Vagina (tissue), 2 donors: ENCODE results near the gene DTD1. TPM values are rescaled to one million over a fixed set of nuclear protein-coding genes. Genes with fewer than 3 reads are reported as not detected.

Source experiments
- DNase-seq, 2 donors: peaks; one replicate each; pipeline ENCODE4 v3.0.0-alpha.2; 2017; ENCODE audit errors: extremely low spot score in 2 of 2
- H3K27ac ChIP-seq: fragments of 200-600 bp; sonication (generic); one replicate; pipeline ENCODE4 v1.5.1; 2019
- H3K27me3 ChIP-seq: fragments of 200-600 bp; sonication (generic); one replicate; pipeline ENCODE4 v1.5.1; 2019
- H3K36me3 ChIP-seq, 2 donors: fragments of 200-600 bp; sonication (generic); one replicate each; pipeline ENCODE4 v1.5.1; 2017 to 2019
- H3K4me1 ChIP-seq: fragments of 200-600 bp; sonication (generic); one replicate; pipeline ENCODE4 v1.5.1; 2019
- H3K4me3 ChIP-seq, 2 donors: fragments of 200-600 bp; sonication (generic); 1 replicate in 1 of 2; 2 replicates in 1 of 2; pipeline ENCODE4 v1.5.1; 2016 to 2019
- H3K9me3 ChIP-seq: fragments of 200-600 bp; sonication (generic); one replicate; pipeline ENCODE4 v1.5.1; 2019
- POLR2A ChIP-seq, 2 donors: fragments of 450-650 bp; IDR thresholded peaks; one replicate each; pipeline ENCODE4 v1.6.1; 2017; ENCODE audit warnings: antibody characterized with exemption in 2 of 2, mild to moderate bottlenecking in 2 of 2, moderate library complexity in 2 of 2
- POLR2AphosphoS5 ChIP-seq, 2 donors: sonication (generic); formaldehyde crosslinking; IDR thresholded peaks; one replicate each; pipeline ENCODE4 v1.9.0; 2017; ENCODE audit warnings: antibody characterized with exemption in 2 of 2, mild to moderate bottlenecking in 2 of 2, low read depth in 1 of 2; ENCODE audit not compliant: insufficient read depth in 1 of 2
- intact Hi-C: fragments of 100-400 bp; cut with DNase I; formaldehyde crosslinking; loops from one replicate; pipeline ENCODE4 v1.15.1; 2023
- total RNA-seq: library from RNA; depleted of rRNA; stranded (reverse); fragments of >200 nt; gene quantifications from one replicate; pipeline ENCODE4 v1.2.3, GENCODE V29; 2016
- TF ChIP-seq, protein P1 (sequence below), 3 experiments: fragments of 450-650 bp in 2 of 3; fragments of 200-600 bp in 1 of 3; sonication (generic) in 1 of 3; IDR thresholded peaks; one replicate each; pipeline ENCODE4 v1.5.1; 2017 to 2019; ENCODE audit warnings: antibody characterized with exemption in 3 of 3, mild to moderate bottlenecking in 2 of 3, moderate library complexity in 2 of 3

DTD1 gene
- total RNA-seq, 1 donor from 2014 or later = 24.1 TPM

DNA sequence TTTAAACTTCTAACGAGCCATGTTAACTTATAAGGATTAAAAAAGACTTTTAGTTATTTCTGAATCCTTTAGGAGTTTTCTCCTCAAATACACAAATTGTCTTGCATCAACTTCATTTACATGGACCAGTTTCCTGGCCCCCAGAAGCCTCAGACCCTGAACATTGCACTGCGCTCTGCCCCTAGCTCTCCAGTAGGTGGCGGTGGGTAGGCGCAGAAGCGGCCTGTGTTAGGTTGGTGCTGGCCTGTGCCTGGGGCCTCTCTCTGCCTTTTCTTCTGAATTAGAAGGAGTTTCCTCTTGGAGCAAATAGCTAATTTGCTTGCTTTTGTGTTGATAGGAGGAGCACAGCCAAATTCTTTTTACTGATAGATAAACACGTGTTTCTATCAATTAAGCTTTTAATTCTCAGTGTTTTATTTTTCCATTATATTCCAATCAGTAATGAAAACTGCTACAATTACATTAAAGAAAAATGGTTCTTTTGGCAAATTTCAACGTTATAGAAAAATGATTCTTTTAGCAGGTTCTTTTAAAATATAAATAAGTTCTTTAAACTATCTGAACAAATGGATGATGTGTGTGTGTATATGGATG, 44.4 kb downstream of the DTD1 start:
- Histone ChIP-seq H3K4me3 (no peak overlapping the region), H3K4me1 (no peaks in the 10 kb centered on the region), H3K27me3 (no peaks in the 10 kb centered on the region), H3K36me3 (no peaks in the 10 kb centered on the region), H3K27ac (no peak overlapping the region), H3K9me3 (no peaks in the 10 kb centered on the region)
- intact Hi-C loops = no loop called here
- TF ChIP-seq POLR2A (IDR thresholded peaks at IDR 0.05) (no peak), POLR2AphosphoS5 (IDR thresholded peaks at IDR 0.05; ENCODE audit: insufficient read depth in 1 of 2, low read depth in 1 of 2) (no peak)
- TF ChIP-seq, protein P1, sequence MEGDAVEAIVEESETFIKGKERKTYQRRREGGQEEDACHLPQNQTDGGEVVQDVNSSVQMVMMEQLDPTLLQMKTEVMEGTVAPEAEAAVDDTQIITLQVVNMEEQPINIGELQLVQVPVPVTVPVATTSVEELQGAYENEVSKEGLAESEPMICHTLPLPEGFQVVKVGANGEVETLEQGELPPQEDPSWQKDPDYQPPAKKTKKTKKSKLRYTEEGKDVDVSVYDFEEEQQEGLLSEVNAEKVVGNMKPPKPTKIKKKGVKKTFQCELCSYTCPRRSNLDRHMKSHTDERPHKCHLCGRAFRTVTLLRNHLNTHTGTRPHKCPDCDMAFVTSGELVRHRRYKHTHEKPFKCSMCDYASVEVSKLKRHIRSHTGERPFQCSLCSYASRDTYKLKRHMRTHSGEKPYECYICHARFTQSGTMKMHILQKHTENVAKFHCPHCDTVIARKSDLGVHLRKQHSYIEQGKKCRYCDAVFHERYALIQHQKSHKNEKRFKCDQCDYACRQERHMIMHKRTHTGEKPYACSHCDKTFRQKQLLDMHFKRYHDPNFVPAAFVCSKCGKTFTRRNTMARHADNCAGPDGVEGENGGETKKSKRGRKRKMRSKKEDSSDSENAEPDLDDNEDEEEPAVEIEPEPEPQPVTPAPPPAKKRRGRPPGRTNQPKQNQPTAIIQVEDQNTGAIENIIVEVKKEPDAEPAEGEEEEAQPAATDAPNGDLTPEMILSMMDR (IDR thresholded peaks at IDR 0.05) = peak; percentile 61 to 87 (median 69)
- DNase-seq = no peak

DNA sequence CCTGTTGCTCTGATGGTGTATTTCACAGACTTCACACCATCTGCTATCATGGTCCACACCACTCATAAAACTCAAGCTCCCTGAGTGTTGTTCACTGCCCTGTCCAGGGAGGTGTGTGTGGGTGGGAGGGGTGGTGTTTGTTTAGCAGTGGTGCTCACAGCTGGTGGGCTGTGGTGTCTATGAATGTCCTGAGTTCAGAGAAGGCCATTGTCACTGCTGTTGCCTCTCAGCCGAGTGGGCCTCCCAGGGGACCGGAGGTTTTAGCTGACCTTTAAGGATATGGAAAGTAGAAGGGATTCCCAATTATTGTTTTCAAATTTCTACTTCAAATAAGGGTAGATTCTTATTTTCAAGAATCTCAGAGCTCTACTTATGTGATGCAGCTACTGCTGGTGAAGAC, 45.6 kb downstream of the DTD1 start:
- Histone ChIP-seq H3K9me3 (no peaks in the 10 kb centered on the region), H3K4me3 (no peak overlapping the region), H3K27ac (no peak overlapping the region), H3K36me3 (no peaks in the 10 kb centered on the region), H3K4me1 (no peaks in the 10 kb centered on the region), H3K27me3 (no peaks in the 10 kb centered on the region)
- no peak for DNase-seq
- intact Hi-C loops = no loop called here
- no peak for TF ChIP-seq POLR2A (IDR thresholded peaks at IDR 0.05)
- TF ChIP-seq, protein P1 (IDR thresholded peaks at IDR 0.05) = no peak
- TF ChIP-seq POLR2AphosphoS5 (IDR thresholded peaks at IDR 0.05; ENCODE audit: insufficient read depth in 1 of 2, low read depth in 1 of 2) = no peak

DNA sequence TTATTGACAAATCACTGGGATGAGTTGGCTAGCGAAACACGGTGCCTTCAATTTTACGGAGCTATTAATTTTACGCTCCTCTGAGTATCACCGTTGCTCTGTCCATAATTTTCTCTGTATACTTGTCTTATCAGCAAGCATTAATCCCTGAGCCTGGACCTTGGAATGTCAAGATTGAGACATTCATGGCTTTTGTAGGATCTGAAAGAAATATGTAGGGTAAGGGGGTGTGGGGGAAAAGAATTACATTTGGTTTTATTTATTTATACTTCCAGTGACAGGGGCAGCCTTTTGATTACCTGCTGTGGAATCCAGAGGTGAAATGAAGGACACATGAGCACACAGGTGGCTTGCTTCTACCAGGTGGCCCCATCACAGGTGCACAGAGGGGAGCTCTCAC, 46.6 kb downstream of the DTD1 start:
- TF ChIP-seq, protein P1 (IDR thresholded peaks at IDR 0.05) = no peak
- TF ChIP-seq POLR2A (IDR thresholded peaks at IDR 0.05) (no peak), POLR2AphosphoS5 (IDR thresholded peaks at IDR 0.05; ENCODE audit: insufficient read depth in 1 of 2, low read depth in 1 of 2) (no peak)
- H3K27ac ChIP-seq = no peak overlapping the region
- H3K9me3 ChIP-seq = no peaks in the 10 kb centered on the region
- no peaks in the 10 kb centered on the region for H3K4me1 ChIP-seq
- intact Hi-C loops = no loop called here
- H3K36me3 ChIP-seq = no peaks in the 10 kb centered on the region
- H3K27me3 ChIP-seq = no peaks in the 10 kb centered on the region
- DNase-seq = no peak
- H3K4me3 ChIP-seq = no peak overlapping the region

DNA sequence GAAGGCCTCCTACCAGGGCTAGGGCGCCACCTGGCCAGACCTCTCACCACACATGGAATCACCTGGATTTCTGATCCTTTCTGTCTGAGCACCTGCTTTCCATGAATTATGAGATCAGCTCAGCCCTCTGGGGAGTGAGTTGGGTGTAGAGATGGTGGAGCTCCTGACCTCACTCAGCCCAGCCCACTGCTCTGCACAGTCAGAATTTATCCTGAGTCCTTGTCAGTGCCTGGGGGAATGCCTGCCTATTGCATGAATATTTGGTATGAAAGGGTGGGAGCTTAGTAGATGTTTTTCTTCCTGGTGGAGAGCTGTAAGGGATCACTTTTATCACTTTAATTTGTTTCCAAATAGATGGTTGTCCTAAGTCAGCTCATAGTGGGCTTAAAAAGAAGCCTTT, 47.5 kb downstream of the DTD1 start:
- Histone ChIP-seq H3K36me3 (no peaks in the 10 kb centered on the region), H3K4me3 (no peak overlapping the region), H3K27ac (no peak overlapping the region), H3K27me3 (no peaks in the 10 kb centered on the region), H3K4me1 (no peaks in the 10 kb centered on the region), H3K9me3 (no peaks in the 10 kb centered on the region)
- DNase-seq = no peak
- TF ChIP-seq POLR2AphosphoS5 (IDR thresholded peaks at IDR 0.05; ENCODE audit: insufficient read depth in 1 of 2, low read depth in 1 of 2) (no peak), POLR2A (IDR thresholded peaks at IDR 0.05) (no peak)
- TF ChIP-seq, protein P1 (IDR thresholded peaks at IDR 0.05) = no peak
- intact Hi-C loops = no loop called here

DNA sequence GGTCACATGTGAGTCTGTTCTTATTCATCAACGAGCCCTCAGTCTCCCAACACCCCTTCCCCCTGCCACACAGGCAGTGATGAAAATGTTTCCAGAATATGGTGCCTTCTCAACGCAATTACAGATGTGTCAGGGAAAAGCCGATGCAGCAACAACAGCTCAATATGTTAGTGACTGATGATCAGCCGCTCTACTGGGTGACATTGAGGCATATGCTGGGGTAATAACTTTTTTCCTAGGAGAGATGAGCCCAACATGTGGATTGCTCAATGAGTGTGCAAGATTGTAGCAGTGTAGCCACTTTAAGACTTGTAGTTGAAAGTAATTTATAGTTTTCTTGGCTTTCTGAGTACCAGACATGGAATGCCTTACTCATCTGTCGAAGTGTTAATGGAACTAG, 49.4 kb downstream of the DTD1 start:
- H3K4me1 ChIP-seq = no peaks in the 10 kb centered on the region
- TF ChIP-seq POLR2AphosphoS5 (IDR thresholded peaks at IDR 0.05; ENCODE audit: insufficient read depth in 1 of 2, low read depth in 1 of 2) (no peak), POLR2A (IDR thresholded peaks at IDR 0.05) (no peak)
- no peaks in the 10 kb centered on the region for H3K9me3 ChIP-seq
- intact Hi-C loops = no loop called here
- H3K36me3 ChIP-seq = no peaks in the 10 kb centered on the region
- DNase-seq = no peak
- H3K27me3 ChIP-seq = no peaks in the 10 kb centered on the region
- H3K27ac ChIP-seq = no peak overlapping the region
- no peak overlapping the region for H3K4me3 ChIP-seq
